HG03135 (cell line): ENCODE results near the gene ZNF284.

ENCODE experiments used
- ATAC-seq: cut with Tn5 transposase; IDR thresholded peaks from one replicate; pipeline ENCODE4 v1.9.1; 2021; ENCODE audit warnings: mild to moderate bottlenecking, moderate library complexity; ENCODE audit not compliant: unreplicated experiment

The ZNF284 gene

GRCh38 chr19:44071824-44072542 lies at the start of gene ZNF284:
Gene ZNF284, plus strand, starts transcription at chr19:44072159. Its CDS starts 4,231 bp downstream, at chr19:44076390.
- ATAC-seq, result peak; percentile 91

GRCh38 chr19:44024900-44025216 lies 47.1 kb upstream of the ZNF284 start:
- ATAC-seq, result no peak

- peak; percentile 95 for ATAC-seq
Observed at GRCh38 chr19:44025217-44025936, 46.6 kb upstream of the ZNF284 start, which contains the start of gene ZNF222. Gene ZNF222, plus strand, starts transcription at chr19:44025379. Its CDS starts 58 bp downstream, at chr19:44025437.

- no peak for ATAC-seq
Observed at GRCh38 chr19:44026622-44027021, 45.3 kb upstream of the ZNF284 start.

GRCh38 chr19:44032001-44032610 lies 39.9 kb upstream of the ZNF284 start:
- no peak for ATAC-seq

- no peak for ATAC-seq
Observed at GRCh38 chr19:44042147-44042546, 29.8 kb upstream of the ZNF284 start.

GRCh38 chr19:44050740-44051649 lies 21.0 kb upstream of the ZNF284 start:
- ATAC-seq, result no peak

GRCh38 chr19:44051650-44052402 lies 20.1 kb upstream of the ZNF284 start, which contains the start of gene ZNF223:
Gene ZNF223, plus strand, starts transcription at chr19:44052036. Its CDS starts 3,141 bp downstream, at chr19:44055177.
- no peak for ATAC-seq

GRCh38 chr19:44055870-44056269 lies 16.1 kb upstream of the ZNF284 start:
- ATAC-seq, result no peak

GRCh38 chr19:44059229-44059628 lies 12.7 kb upstream of the ZNF284 start:
- ATAC-seq, result no peak

- ATAC-seq, result no peak
Observed at GRCh38 chr19:44061038-44061437, 10.9 kb upstream of the ZNF284 start.

- ATAC-seq, result no peak
Observed at GRCh38 chr19:44066305-44066704, 5.7 kb upstream of the ZNF284 start.

GRCh38 chr19:44069415-44069814 lies 2.5 kb upstream of the ZNF284 start:
- ATAC-seq, result no peak

GRCh38 chr19:44072543-44073401 lies 813 bp downstream of the ZNF284 start:
- peak; percentile 14 for ATAC-seq

- no peak for ATAC-seq
Observed at GRCh38 chr19:44076325-44076724, 4.4 kb downstream of the ZNF284 start.

- no peak for ATAC-seq
Observed at GRCh38 chr19:44092108-44092507, 20.1 kb downstream of the ZNF284 start.

GRCh38 chr19:44093931-44094765 lies 22.2 kb downstream of the ZNF284 start, which contains the start of gene ZNF224:
Gene ZNF224, plus strand, starts transcription at chr19:44094361. Its CDS starts 3,513 bp downstream, at chr19:44097874.
- ATAC-seq, result peak; percentile 84

GRCh38 chr19:44107751-44108150 lies 35.8 kb downstream of the ZNF284 start:
- no peak for ATAC-seq
